ENCODE results near the gene TMEM108. TPM values are rescaled to one million over a fixed set of nuclear protein-coding genes. Genes with fewer than 3 reads are reported as not detected.

Gene TMEM108
- total RNA-seq = 0.81 TPM in 1 of 2 replicates, not detected in the other

GRCh38 chr3:133038089-133038730 is at the start of gene TMEM108:
TSS of gene TMEM108 (plus strand) at chr3:133038391.

GRCh38 chr3:133400006-133400515 is 361.9 kb downstream of the TMEM108 start, which contains the start of gene BFSP2:
TSS of gene BFSP2 (plus strand) at chr3:133400056. CDS start at chr3:133400084, 28 bp downstream.

